ENCODE measurements around the gene NOCT. TPM values are rescaled to one million over a fixed set of nuclear protein-coding genes. Genes with fewer than 3 reads are reported as not detected.
A peak's percentile ranks its signal among the peaks of the same experiment; 100 is the strongest.
"Not testable (repeated sequence)": the region's sequence is repeated elsewhere in the genome, so short reads cannot be mapped to it uniquely, and the experiment has no call there.

The NOCT gene
- total and polyA plus RNA-seq, 7 donors: 1.8 to 10.9 (median 2.9) TPM

- Histone ChIP-seq H3K27me3 (no peaks in the 10 kb centered on the region), H3K4me3 (no peak overlapping the region), H3K4me1 (peaks cover 0 to 24% (median 17%) of the 10 kb centered on the region in 4 donors), H3K36me3 (peaks cover 0 to 53% (median 6%) of the 10 kb centered on the region in 4 donors), H3K27ac (peak overlapping the region in 1 of 4 donors; percentile 47), H3K9me3 (no peaks in the 10 kb centered on the region)
- TF ChIP-seq CTCF (IDR thresholded peaks at IDR 0.05) (no peak), EP300 (IDR thresholded peaks at IDR 0.05) (no peak), POLR2A (IDR thresholded peaks at IDR 0.05) (no peak), POLR2AphosphoS5 (IDR thresholded peaks at IDR 0.05) (no peak)
- no peak for DNase-seq
- WGBS, 2 donors: 89 to 91% methylated on average over 2 of the region's 2 CpGs
- intact Hi-C loops (cut with DNase I): no loop called here
These were observed 34.9 kb downstream of the NOCT start for GRCh38 chr4:139050446-139050845.

- Histone ChIP-seq H3K4me1 (peaks cover 0 to 47% (median 28%) of the 10 kb centered on the region in 4 donors), H3K27ac (no peak overlapping the region), H3K9me3 (no peaks in the 10 kb centered on the region), H3K27me3 (no peaks in the 10 kb centered on the region), H3K36me3 (peaks cover 0 to 65% (median 9%) of the 10 kb centered on the region in 4 donors), H3K4me3 (no peak overlapping the region)
- TF ChIP-seq POLR2AphosphoS5 (IDR thresholded peaks at IDR 0.05): no peak
- TF ChIP-seq CTCF (IDR thresholded peaks at IDR 0.05): no peak
- no peak for TF ChIP-seq EP300 (IDR thresholded peaks at IDR 0.05)
- TF ChIP-seq POLR2A (IDR thresholded peaks at IDR 0.05): no peak
- no peak for DNase-seq
- intact Hi-C loops (cut with DNase I): no loop called here
- 95 to 97% methylated on average over 1 of the region's 1 CpG for WGBS, 2 donors
These were observed 38.3 kb downstream of the NOCT start for GRCh38 chr4:139053909-139054308.

- no peak overlapping the region for H3K27ac ChIP-seq
- H3K4me3 ChIP-seq: no peak overlapping the region
- DNase-seq: no peak
- H3K27me3 ChIP-seq: no peaks in the 10 kb centered on the region
- no peak for TF ChIP-seq CTCF (IDR thresholded peaks at IDR 0.05)
- TF ChIP-seq EP300 (IDR thresholded peaks at IDR 0.05): no peak
- TF ChIP-seq POLR2A (IDR thresholded peaks at IDR 0.05): no peak
- no peak for TF ChIP-seq POLR2AphosphoS5 (IDR thresholded peaks at IDR 0.05)
- intact Hi-C loops (cut with DNase I): no loop called here
- peaks cover 0 to 47% (median 28%) of the 10 kb centered on the region in 4 donors for H3K4me1 ChIP-seq
- 31 to 64% methylated on average over 1 of the region's 1 CpG for WGBS, 2 donors
- H3K36me3 ChIP-seq: peaks cover 0 to 67% (median 17%) of the 10 kb centered on the region in 4 donors
- H3K9me3 ChIP-seq: no peaks in the 10 kb centered on the region
These were observed 39.4 kb downstream of the NOCT start for GRCh38 chr4:139054791-139055505.

- H3K4me1 ChIP-seq: peaks cover 0 to 37% (median 24%) of the 10 kb centered on the region in 4 donors
- H3K9me3 ChIP-seq; H3K4me3 ChIP-seq; H3K27ac ChIP-seq; intact Hi-C loops (cut with DNase I); DNase-seq; H3K27me3 ChIP-seq: not testable (repeated sequence)
- H3K36me3 ChIP-seq: peaks cover 3 to 96% (median 38%) of the 10 kb centered on the region in 4 donors
- WGBS, 2 donors: 48 to 79% methylated on average over 4 of the region's 4 CpGs
These were observed 43.4 kb downstream of the NOCT start for GRCh38 chr4:139059026-139059425.

- H3K36me3 ChIP-seq: peaks cover 3 to 96% (median 48%) of the 10 kb centered on the region in 4 donors
- H3K27ac ChIP-seq: no peak overlapping the region
- intact Hi-C loops (cut with DNase I): no loop called here
- TF ChIP-seq CTCF (IDR thresholded peaks at IDR 0.05) (no peak), POLR2A (IDR thresholded peaks at IDR 0.05) (no peak), POLR2AphosphoS5 (IDR thresholded peaks at IDR 0.05) (no peak), EP300 (IDR thresholded peaks at IDR 0.05) (no peak)
- H3K9me3 ChIP-seq: no peaks in the 10 kb centered on the region
- H3K27me3 ChIP-seq: no peaks in the 10 kb centered on the region
- 96 to 97% methylated on average over 3 of the region's 3 CpGs for WGBS, 2 donors
- DNase-seq: no peak
- no peak overlapping the region for H3K4me3 ChIP-seq
- peaks cover 0 to 22% (median 10%) of the 10 kb centered on the region in 4 donors for H3K4me1 ChIP-seq
These were observed 45.0 kb downstream of the NOCT start for GRCh38 chr4:139060591-139060990.
